CD1c-positive myeloid dendritic cell (primary cell): ENCODE measurements around the gene SETD3.

Experiments
- DNase-seq: peaks from one replicate; pipeline ENCODE4 v3.0.0-alpha.2; 2016; ENCODE audit errors: extremely low spot score

SETD3 gene

GRCh38 chr14:99424306-99424877, 56.3 kb downstream of the SETD3 start:
- DNase-seq: no peak

- DNase-seq: no peak
Measured at GRCh38 chr14:99423434-99423833, 57.2 kb downstream of the SETD3 start.

DNA sequence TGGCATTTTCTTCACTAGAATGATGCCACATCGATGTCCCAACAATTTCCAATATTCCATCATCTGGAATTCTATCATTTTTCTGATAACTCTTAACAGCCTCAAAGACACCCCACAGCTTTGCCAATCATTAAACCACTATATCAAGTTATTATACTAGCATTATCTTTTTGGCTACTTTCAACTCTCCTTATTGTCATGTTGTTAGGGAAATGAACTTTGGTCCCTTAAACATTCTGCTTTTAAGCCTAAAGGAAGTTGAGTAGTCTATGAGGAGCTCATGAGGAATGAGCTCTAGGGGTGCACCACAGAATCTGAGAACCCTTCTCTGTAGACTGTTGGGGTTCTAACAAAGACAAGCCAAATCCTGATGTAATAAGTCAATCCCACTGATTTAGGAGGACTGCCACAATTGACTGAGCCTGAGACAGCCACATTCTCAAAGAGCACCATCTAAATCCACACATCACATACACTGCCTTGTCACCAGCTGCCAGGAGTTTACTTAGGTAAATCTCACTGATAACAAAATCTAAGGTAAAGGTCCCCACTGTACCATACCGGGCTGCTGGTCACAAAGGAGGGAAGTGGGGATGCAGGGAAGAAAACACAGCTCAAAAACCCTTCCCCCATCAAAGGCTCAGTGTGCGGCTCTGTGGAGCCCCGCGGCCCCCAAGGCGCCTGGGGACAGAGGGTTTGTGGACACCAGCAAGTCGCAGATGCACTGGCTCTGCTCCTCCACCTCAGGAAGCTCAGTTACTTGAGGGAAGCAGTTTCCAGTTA, 58.2 kb downstream of the SETD3 start:
- DNase-seq: no peak

GRCh38 chr14:99420711-99421110, 59.9 kb downstream of the SETD3 start:
- no peak for DNase-seq

GRCh38 chr14:99419905-99420304, 60.8 kb downstream of the SETD3 start:
- no peak for DNase-seq

- DNase-seq: no peak
Measured at GRCh38 chr14:99418242-99418641, 62.4 kb downstream of the SETD3 start.

DNA sequence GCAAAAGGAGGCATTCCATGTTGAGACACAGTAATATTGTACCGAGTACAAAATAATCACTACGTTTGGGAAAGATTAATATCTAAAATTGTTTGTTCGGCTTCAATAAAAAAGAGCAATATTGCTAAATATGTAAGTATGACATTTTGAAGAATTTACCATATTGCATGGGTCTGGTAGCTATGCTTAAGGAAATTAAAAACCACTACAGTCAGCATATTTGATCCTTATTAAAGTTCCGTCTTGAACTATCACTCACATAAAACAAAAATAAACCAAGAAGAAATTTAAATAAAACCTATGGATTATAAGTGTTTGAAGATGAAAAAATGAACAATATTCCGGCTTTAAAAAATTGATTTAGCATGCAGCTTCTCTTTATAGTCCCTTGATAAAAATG, 63.8 kb downstream of the SETD3 start:
- no peak for DNase-seq

DNA sequence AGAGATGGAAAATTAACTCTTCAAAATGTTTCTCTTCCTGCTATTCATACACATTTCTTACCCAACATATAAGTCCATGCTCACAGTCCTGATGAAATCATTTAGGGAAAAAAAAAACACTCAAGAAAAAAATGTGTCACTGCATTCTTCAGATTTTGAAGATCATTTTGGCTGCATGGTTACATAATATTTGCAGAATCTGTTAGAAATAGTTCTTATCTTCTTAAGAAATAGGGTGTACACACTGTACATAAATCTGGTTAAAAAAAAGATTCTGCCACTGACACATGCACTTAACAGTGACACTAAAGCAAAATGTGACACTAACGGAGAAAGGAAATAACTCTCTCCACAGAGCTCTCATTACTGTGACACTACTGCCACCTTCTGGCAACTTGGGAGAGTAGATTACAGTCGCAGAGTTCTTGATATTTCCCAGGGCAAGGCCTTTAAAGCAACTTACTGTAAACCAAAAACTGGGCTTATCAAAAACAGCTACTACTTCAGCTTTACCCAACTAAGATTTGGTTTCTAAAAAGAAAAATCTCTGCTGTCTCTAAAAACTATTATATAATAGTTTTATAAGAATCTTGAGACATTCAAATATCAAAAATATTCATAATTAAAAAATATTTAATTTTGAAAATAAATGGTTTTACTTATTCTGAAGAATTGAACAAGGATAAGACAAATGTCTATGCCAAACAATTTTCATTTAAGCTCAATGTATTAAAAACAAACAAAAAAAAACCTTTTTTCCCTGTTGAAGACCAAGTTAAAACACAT, 65.0 kb downstream of the SETD3 start:
- peak; percentile 83 for DNase-seq

- DNase-seq: no peak
Measured at GRCh38 chr14:99413911-99414310, 66.7 kb downstream of the SETD3 start.

DNA sequence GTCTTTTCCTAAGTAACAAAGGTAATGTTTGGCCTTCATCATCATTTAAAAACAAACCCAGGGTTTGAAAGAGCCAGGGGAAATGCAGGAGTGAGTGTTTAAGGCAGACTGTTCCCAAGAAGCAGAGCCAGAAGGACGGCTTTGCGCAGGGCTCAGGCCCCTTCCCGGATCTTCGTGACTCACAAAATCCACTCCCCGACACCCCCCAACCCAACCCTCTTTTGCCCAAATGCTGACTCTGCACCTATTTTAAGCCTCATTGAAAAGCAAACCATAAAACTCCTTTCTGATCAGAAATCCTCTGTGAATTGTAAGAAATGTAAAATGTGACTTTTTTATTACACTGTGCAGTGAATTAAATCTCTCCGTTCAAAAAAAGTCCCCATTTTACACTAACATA, 67.5 kb downstream of the SETD3 start:
- no peak for DNase-seq

DNA sequence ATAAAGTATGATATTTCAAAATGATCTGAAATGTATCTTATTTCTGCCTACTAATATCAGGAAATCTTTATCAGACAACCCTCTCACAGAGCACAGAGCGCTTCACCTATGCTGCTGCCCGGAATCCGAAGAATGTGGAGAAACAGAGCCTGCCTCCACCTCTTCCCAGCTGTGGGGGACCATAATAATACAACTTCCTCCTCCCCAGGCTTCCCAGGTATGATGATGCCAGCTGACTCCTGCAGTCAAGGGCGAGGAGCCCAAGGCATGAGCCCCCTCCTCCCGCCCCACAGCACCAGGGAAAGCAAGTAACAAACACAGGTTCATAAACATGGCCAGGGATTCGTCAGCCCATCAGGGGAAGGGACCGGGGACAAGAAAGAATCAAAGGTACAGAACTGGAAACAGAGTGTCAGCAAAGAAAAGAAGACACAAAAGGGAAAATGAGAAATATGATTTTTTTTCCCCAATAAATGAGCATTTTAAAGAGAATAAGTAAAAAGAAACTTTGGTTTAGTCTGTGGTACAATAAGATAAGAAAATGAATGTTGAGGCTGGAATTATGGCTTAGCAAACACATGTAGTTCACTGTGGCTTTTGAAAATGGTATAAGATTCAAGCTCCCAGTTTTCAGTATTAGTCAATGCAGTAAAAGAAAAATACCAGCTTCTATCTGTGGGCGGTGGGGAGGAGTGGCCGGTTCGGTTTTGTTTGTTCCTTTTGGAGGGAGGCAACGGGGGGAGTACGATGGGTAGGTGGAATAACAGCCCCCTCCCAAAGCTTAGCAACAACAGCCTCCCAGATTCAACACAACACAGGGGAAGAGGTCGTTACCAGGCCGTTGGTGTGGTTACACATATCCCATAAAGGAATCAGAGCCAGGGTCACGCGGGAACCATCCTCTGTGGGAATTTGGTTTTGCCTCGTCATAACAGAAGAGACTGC, 68.3 kb downstream of the SETD3 start:
- DNase-seq: no peak

DNA sequence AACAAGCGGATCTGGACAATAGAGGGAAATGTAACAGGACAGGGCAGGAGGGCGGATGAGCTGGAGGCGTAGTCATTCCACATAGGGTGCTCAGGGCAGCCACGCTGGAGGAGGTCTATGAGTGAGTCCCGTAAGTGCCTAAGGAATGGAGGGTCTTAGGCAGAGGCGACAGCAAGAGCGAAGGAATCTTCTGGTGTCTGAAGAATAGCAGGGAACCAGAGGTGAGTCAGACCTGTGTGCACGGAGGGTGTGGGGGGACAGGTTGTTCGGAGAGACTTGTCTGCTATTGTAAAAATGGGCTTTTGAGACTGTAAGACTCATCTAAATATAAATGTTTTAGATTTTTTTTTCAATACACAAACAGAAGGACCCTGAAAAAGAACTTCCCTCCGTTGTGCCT, 70.6 kb downstream of the SETD3 start:
- DNase-seq: no peak

- no peak for DNase-seq
Measured at GRCh38 chr14:99408971-99409289, 71.7 kb downstream of the SETD3 start.

- no peak for DNase-seq
Measured at GRCh38 chr14:99408286-99408970, 72.2 kb downstream of the SETD3 start.

- DNase-seq: no peak
Measured at GRCh38 chr14:99407416-99407815, 73.2 kb downstream of the SETD3 start.

DNA sequence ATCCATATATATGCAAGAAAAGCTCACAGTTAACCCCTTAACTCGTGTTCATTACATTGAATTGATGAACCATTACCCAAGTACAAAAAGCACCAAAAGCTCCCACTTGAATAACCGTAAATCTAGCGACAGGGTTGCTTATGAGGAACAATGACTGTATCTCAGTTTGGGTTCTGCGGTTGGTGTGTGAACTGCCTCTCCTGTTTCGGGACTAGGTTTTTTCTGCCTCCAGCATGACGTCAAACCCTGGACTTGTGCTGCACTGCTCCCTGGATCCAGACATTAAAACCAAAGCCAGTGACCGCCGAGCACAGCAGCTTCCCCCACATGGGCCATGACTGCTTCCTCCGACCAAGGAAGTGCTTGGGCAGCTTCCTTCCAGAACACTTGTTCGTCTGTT, 77.7 kb downstream of the SETD3 start:
- no peak for DNase-seq

DNA sequence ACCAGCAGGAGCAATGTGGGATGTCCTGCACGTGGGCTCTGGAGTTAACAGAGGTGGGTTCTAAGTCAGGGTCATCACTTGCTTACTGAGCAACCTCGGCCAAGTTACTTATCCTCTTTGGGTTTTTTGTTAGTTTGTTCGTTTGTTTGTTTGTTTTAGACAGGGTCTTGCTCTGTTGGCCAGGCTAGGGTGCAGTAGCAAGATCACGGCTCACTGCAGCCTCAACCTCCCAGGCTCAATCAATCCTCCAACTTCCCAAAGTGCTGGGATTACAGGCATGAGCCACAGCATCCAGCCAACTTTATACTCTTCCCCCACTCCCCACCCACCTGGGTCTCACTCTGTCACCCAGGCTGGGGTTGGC, 78.4 kb downstream of the SETD3 start:
- no peak for DNase-seq

DNA sequence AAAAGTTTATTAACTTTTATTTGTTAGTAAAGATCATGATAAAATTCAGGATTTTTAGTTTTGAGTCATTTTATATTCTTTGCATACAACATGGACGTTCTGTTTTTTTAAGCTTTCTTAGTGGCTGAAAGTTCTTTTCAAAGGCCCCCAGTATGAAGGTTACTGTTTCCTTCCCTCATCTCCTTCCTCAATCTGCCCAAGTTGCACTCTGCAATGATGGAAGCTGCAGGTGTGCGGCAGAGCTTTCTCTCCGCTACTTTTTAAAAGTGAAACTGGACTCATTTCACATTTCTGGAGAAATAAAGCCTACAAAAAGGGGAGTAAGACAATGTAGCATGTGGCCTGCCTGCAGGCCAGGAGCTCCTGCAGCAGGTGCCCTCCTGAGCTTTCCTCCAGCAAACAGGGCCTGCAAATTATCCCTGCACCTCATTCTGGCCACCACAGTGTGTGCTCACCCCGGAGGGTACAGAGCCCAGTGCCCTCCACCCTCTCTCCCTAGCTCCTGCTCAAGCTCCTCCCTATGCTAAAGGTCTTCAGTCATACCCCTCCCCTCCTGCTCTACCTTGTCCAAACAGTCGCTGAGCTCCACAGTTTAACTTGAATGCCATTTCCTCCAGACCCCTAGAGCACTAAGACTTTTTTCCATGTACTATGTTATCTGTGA, 78.9 kb downstream of the SETD3 start:
- no peak for DNase-seq

- DNase-seq: no peak
Measured at GRCh38 chr14:99401211-99401610, 79.4 kb downstream of the SETD3 start.

DNA sequence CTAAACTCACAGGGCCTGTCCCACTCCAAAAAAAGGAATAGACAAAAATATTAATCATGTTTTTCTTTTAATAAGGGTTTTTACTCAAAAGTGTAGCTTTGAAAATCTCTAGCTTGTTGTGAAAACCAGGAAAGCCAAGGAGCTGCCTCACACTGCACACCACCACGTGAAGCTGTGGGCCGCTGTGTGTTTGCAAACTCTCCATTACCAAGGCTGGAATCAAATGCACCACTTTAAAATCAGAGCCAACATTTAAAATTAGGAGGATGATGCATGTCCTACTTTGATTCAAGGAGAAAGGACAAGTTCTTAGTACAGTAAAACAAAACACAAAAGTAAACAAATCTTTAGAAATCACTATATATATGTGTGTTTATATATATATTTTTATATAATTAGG, 83.0 kb downstream of the SETD3 start:
- no peak for DNase-seq
